ENCODE measurements around the gene REEP2. TPM values are rescaled to one million over a fixed set of nuclear protein-coding genes. Genes with fewer than 3 reads are reported as not detected.

The REEP2 gene
- total RNA-seq, 1 experiment from 2014 or later = 4.9 TPM

DNA sequence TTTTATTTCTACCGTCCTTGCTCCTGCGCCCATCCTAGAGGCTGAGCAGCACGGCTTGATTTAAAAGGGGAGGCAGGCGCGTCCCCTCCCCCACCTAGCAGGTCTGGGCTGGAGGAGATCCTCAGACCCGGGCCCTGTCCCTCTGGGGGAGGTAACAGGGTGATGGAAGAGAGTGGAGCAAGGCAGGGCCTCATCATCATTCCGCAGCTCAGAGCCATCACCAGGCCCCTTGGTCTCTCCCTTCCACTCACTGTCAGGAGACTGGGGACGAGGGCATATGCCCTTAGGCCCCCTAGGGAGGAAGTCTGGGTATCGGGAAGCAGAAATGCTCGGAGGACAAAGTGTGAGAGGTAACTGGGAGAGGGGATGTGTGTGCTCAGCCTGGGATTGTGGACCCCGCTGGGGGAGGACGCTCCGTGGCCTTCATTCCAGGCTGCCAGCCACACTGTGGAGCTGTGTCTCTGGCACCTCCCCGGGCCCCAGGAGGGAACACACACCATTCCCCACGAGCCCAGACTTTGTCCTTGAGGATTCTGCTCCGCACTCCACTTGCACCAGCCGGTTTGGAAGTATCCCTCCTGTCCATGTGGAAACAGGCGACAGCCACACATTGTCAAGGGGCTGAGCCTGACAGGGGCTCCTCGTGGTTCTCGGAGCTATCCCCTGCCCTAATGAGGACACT is 761 bp downstream of the REEP2 start:
- Histone ChIP-seq H3K4me2 (ENCODE audit: low read length) (peak overlapping the region; percentile 70), H3K36me3 (ENCODE audit: control insufficient read depth in 1 of 2, insufficient read depth in 2 of 2, low read length in 2 of 2) (peaks cover 12 to 14% of the 10 kb centered on the region in 2 experiments), H3K4me3 (replicated peaks in 1 of 2; ENCODE audit: low read depth in 1 of 2, low read length in 2 of 2) (peak overlapping the region; percentile 36 to 55), H3K9me2 (ENCODE audit: insufficient read depth) (no peaks in the 10 kb centered on the region), H3K27me3 (ENCODE audit: insufficient read depth, low read length) (no peaks in the 10 kb centered on the region), H3K4me1 (ENCODE audit: control insufficient read depth in 1 of 2, insufficient read depth in 2 of 2, low read length in 2 of 2) (peaks cover 7 to 21% of the 10 kb centered on the region in 2 experiments; a peak in 3 of 4 replicates), H2AFZ (ENCODE audit: low read depth, low read length, poor library complexity, severe bottlenecking) (no peak overlapping the region), H3K9ac (ENCODE audit: low read length) (0 out of 2 replicates have a peak overlapping the region, but pooled peaks have one; percentile 33), H3K9me3 (ENCODE audit: control insufficient read depth in 1 of 2, insufficient read depth in 1 of 2, low read depth in 1 of 2, low read length in 2 of 2) (no peaks in the 10 kb centered on the region), H3K79me2 (ENCODE audit: insufficient read depth, low read length) (no peaks in the 10 kb centered on the region), H4K20me1 (ENCODE audit: insufficient read depth) (no peaks in the 10 kb centered on the region), H3K27ac (ENCODE audit: low read depth, low read length) (no peak overlapping the region)
- ChIA-PET CTCF (no interaction called here), RAD21 (ENCODE audit: low non-redundant PET in 1 of 2, low total read pairs in 2 of 2, uncharacterized antibody in 2 of 2, unreplicated experiment in 2 of 2) (no interaction called here), POLR2A (no interaction called here)
- DNase-seq (ENCODE audit: low read depth, low spot score) = no peak
- no peak for TF ChIP-seq JUND (IDR thresholded peaks at IDR 0.05)
- TF ChIP-seq TCF7L2 (IDR thresholded peaks at IDR 0.05; ENCODE audit: borderline replicate concordance, extremely low read depth, insufficient read depth, insufficient read length) = no peak
- TF ChIP-seq SRF (IDR thresholded peaks at IDR 0.05; ENCODE audit: low read depth) = no peak
- TF ChIP-seq, protein P1, sequence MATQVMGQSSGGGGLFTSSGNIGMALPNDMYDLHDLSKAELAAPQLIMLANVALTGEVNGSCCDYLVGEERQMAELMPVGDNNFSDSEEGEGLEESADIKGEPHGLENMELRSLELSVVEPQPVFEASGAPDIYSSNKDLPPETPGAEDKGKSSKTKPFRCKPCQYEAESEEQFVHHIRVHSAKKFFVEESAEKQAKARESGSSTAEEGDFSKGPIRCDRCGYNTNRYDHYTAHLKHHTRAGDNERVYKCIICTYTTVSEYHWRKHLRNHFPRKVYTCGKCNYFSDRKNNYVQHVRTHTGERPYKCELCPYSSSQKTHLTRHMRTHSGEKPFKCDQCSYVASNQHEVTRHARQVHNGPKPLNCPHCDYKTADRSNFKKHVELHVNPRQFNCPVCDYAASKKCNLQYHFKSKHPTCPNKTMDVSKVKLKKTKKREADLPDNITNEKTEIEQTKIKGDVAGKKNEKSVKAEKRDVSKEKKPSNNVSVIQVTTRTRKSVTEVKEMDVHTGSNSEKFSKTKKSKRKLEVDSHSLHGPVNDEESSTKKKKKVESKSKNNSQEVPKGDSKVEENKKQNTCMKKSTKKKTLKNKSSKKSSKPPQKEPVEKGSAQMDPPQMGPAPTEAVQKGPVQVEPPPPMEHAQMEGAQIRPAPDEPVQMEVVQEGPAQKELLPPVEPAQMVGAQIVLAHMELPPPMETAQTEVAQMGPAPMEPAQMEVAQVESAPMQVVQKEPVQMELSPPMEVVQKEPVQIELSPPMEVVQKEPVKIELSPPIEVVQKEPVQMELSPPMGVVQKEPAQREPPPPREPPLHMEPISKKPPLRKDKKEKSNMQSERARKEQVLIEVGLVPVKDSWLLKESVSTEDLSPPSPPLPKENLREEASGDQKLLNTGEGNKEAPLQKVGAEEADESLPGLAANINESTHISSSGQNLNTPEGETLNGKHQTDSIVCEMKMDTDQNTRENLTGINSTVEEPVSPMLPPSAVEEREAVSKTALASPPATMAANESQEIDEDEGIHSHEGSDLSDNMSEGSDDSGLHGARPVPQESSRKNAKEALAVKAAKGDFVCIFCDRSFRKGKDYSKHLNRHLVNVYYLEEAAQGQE (IDR thresholded peaks at IDR 0.05; ENCODE audit: low read depth) = no peak
- TF ChIP-seq FOSL1 (IDR thresholded peaks at IDR 0.05; ENCODE audit: low read depth) = no peak
- no peak for TF ChIP-seq ELF1 (IDR thresholded peaks at IDR 0.05; ENCODE audit: borderline replicate concordance, low read depth)
- BruUV-seq (replicated peaks) = no TSS peak
- intact Hi-C loops (cut with micrococcal nuclease) = no loop called here
- ATAC-seq = peak; percentile 11; the same call in 1 of the 2 replicates
